Ovary (tissue), 3 donors: Measurements from ENCODE around the gene ZNF677.
"Not testable (repeated sequence)": the region's sequence is repeated elsewhere in the genome, so short reads cannot be mapped to it uniquely, and the experiment has no call there.

Experiments used
- EP300 ChIP-seq: sonication (generic); formaldehyde crosslinking; IDR thresholded peaks from one replicate; pipeline ENCODE4 v1.6.1; 2017; ENCODE audit warnings: antibody characterized with exemption
- TF ChIP-seq, protein P1 (sequence below), 3 donors: fragments of 450-650 bp in 2 of 3; fragments of 200-600 bp in 1 of 3; IDR thresholded peaks; one replicate each; pipeline versions ENCODE4 v1.5.1 to v1.8.0; 2016 to 2022; ENCODE audit warnings: antibody characterized with exemption in 3 of 3, mild to moderate bottlenecking in 1 of 3
- donor health status: DM: no; HTN: no; CAD: no.

GRCh38 chr19:53222716-53223115 lies 32.0 kb downstream of the ZNF677 start:
- TF ChIP-seq EP300, result not testable (repeated sequence)
- TF ChIP-seq, protein P1, sequence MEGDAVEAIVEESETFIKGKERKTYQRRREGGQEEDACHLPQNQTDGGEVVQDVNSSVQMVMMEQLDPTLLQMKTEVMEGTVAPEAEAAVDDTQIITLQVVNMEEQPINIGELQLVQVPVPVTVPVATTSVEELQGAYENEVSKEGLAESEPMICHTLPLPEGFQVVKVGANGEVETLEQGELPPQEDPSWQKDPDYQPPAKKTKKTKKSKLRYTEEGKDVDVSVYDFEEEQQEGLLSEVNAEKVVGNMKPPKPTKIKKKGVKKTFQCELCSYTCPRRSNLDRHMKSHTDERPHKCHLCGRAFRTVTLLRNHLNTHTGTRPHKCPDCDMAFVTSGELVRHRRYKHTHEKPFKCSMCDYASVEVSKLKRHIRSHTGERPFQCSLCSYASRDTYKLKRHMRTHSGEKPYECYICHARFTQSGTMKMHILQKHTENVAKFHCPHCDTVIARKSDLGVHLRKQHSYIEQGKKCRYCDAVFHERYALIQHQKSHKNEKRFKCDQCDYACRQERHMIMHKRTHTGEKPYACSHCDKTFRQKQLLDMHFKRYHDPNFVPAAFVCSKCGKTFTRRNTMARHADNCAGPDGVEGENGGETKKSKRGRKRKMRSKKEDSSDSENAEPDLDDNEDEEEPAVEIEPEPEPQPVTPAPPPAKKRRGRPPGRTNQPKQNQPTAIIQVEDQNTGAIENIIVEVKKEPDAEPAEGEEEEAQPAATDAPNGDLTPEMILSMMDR (IDR thresholded peaks at IDR 0.05), result not testable (repeated sequence)
